GM20000 (cell line): Measurements from ENCODE around the gene MPPED1.

Source experiments
- DNase-seq: peaks from one replicate; pipeline ENCODE4 v3.0.0; 2012; ENCODE audit warnings: low spot score
- TF ChIP-seq, protein P1 (sequence below): IDR thresholded peaks from 2 replicates; pipeline ENCODE4 v1.5.1; 2012; ENCODE audit warnings: mild to moderate bottlenecking, control low read depth; ENCODE audit errors: extremely low read depth, missing control alignments

MPPED1 gene

DNA sequence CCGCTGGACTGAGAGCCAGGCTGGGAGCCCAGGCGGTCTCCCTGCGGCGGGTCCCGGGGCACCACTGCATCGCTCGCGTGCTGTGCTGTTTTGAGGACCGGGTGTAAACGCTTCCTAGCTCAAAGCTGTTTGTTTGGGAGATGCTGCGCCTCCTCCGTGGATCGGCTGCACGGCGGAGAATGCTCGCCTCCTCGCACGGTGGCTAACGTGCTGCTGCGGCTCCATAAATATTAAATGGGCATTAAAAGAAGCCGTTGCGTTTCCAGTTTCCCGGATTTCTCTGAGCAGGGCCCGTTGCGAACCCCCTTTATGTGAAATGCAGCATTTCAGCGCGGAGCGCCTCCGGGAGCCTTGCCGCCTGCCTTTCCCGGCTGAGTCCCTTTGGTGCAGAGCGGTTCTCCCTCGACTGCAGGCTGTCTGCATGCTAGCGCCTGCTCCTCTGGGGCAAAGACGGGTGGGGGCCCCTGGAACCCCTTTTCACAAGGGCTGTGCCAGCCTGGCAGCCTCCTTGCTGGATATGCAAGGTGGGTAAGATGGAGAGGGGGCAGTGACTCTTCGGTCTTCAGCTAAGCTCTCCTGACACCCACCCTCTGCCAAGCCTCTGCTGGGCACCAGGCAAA lies 9.3 kb downstream of the MPPED1 start:
- TF ChIP-seq, protein P1, sequence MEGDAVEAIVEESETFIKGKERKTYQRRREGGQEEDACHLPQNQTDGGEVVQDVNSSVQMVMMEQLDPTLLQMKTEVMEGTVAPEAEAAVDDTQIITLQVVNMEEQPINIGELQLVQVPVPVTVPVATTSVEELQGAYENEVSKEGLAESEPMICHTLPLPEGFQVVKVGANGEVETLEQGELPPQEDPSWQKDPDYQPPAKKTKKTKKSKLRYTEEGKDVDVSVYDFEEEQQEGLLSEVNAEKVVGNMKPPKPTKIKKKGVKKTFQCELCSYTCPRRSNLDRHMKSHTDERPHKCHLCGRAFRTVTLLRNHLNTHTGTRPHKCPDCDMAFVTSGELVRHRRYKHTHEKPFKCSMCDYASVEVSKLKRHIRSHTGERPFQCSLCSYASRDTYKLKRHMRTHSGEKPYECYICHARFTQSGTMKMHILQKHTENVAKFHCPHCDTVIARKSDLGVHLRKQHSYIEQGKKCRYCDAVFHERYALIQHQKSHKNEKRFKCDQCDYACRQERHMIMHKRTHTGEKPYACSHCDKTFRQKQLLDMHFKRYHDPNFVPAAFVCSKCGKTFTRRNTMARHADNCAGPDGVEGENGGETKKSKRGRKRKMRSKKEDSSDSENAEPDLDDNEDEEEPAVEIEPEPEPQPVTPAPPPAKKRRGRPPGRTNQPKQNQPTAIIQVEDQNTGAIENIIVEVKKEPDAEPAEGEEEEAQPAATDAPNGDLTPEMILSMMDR = no peak
- DNase-seq = no peak

DNA sequence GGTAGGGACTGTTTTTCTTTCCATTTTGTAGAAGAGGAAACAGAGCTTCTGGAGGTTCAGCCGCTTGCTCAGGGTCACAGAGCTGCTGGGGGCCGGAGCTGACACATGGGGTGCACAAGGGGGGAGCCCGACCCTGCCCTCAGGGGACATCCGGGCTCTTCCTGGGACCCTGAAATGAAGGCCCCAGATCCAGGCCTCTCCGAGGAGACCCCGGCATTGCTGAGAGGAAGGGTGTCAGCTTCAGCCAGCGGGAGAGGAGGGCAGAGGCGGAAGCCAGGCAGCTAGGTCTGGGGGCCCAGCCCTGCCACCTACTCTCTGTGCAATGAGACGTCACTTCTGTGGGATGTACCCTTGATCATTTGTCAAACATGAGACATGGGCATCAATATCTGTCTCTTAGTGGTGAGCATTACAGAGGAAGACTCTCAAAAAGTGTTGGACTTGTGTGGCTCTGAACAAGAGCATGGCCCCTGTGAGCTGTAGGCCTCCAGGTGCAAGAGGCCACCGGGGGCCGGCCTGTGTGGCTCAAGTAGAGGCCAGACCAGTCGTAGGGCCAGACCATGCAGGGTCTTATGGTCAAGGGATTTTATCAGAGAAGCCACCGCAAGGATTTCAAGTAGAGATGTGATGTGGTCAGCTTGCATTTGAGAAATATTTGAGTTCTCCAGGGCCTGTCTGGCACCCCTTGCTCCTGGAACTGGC lies 10.3 kb downstream of the MPPED1 start:
- DNase-seq = no peak
- TF ChIP-seq, protein P1 = no peak

DNA sequence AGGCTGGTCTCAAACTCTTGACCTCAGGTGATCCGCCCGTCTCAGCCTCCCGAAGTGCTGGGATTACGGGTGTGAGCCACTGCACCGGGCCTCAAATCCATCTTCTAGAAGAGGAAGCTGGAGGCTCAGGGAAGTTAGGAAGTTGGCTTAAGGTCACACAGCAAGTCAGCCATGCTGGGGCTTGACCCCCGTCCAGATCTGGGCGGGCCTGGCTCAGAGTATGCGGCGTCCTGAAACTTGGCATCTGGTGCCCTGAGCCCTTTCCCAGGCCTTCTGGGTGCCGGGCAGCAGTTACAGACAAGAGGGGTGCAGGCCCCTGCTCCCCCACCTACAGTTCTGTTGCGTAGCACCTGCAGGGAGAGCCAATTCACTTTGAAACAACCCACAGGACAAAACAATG lies 11.2 kb downstream of the MPPED1 start:
- no peak for DNase-seq
- TF ChIP-seq, protein P1 = no peak

DNA sequence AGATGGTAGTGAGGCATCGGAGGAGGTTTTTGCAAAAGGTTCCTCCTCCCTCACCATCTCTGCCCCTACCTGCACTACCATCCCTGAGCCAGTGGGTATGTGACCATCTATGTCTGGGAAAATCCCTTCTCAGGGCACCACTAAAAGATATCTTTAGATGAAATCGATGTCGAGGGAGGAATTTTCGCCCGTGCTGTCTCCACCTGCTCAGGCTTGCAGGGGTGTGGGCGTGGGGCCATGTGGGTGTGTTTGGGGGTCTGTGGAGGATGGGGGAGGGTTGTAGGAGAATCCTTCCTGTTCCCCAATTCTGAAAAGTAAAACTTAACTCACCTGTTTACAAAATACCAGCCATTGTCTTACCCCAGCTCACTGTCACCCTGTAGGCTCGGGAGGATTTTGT lies 12.4 kb downstream of the MPPED1 start:
- no peak for DNase-seq
- TF ChIP-seq, protein P1 = no peak

DNA sequence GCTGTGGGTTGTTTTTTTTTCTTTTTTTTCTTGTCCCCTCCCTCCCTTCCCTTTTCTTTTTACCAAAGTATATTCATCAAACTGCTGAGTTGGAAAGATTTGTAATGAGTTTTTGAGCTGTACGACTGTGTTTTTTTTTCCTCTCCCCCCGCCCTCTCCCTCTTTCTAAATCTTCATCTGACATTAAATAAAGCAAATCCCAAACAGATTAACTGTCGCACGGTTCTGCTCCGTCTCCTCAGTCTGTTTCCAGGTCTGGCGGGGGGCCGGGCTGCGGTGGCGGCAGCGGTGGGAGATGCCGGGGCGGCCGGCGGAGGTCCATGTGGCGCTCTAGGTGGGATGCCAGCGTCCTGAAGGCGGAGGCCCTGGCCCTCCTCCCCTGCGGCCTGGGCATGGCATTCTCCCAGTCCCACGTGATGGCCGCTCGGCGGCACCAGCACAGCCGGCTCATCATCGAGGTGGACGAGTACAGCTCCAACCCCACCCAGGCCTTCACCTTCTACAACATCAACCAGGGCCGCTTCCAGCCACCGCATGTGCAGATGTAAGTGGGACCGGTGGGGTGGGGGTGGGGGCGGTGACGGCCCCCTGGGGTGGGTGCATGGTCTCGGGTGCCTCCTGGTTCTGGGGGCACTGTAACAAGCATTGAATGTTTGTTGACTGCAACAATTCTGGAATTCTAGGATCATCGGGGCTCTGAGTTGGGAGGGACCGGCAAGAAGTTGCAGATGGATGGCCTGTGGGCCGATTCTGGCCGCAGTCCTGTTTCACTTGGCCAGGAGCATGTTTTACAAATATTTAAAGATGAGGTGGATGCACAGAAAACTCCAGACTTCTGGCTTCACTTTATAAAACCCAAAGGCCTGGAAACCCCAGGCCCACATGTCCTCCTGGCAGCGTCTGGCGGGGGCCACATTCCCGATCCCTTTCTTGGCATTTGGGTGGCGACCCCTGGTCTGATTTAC lies 13.1 kb downstream of the MPPED1 start:
- DNase-seq = no peak

DNA sequence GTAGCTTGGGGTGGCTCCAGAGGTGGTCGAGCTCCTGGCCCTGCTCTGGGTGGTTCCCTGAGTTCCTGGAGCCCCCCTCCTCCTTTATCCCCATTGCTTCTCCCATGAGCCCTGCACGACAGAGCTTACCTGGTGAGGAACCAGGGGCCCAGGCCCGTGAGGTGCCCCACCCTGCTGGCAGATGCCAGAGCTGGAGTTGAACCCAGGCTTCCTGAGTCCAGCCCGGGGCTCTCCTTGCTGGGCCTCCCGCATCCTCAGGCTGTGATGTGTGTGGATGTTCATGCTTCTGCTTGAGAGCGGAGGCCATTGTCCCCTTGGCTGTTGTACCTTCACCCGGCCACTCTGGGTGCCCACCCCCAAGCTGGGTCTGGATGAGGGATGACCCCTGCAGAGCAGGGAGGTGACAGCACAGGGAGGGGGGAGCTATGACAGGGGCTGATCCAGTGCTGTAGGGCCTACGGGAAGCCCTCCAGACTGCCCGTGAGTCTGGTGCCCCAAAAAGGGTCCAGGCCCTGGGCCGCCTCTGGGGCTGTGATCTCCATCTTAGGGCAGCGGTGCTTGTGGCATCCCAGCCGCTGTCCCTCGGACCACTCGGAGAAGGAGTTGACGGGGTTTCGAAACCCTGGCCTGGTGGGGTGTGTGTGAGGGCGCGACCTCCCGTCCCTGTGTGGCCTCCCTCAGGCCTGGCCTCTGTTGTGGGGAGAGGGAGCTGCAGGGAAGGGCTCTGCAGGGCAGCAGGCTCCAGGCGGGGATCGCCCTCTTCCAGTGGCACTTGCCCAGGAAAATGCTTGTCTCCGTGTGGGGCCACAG lies 14.4 kb downstream of the MPPED1 start:
- TF ChIP-seq, protein P1 = no peak
- DNase-seq = no peak

More for the DNA sequence above, 13.1 kb downstream of the MPPED1 start:
- TF ChIP-seq, protein P1 = no peak
